Kasumi-1 (cell line): ENCODE data around the gene PCDHGB2.
"Not testable (repeated sequence)": the region's sequence is repeated elsewhere in the genome, so short reads cannot be mapped to it uniquely, and the experiment has no call there.

Experiments
- DNase-seq, 2 experiments: peaks; one replicate each; lab custom pipeline; 2025; lab: John Stamatoyannopoulos, UW

PCDHGB2 gene

GRCh38 chr5:141384471-141385267 lies 24.9 kb downstream of the PCDHGB2 start:
- no peak for DNase-seq

DNA sequence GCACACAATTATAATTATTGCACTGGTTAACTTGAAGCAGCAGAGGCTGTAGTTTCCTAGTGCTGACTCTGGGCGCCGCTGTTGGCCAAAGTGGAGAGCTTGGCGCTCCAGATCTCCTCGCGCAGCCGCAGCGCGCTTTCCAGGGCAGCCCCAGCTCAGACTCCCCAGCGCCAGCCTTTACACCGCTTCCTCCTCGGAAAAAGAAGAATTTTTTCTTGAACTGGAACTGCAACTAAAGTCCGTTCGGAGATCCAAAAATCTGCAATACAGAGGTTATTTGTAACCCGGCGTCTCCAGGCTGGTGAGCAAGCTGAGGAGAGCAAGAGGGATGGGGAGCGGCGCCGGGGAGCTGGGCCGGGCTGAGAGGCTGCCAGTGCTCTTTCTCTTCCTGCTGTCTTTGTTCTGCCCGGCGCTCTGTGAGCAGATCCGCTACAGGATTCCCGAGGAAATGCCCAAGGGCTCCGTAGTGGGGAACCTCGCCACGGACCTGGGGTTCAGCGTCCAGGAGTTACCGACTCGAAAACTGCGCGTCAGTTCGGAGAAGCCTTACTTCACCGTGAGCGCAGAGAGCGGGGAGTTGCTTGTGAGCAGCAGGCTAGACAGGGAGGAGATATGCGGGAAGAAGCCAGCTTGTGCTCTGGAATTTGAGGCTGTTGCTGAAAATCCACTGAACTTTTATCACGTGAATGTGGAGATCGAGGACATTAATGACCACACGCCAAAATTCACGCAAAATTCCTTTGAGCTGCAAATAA lies 27.9 kb downstream of the PCDHGB2 start, which contains the start of gene PCDHGB4:
Gene PCDHGB4, plus strand, starts transcription at position 142 of the 755 bp plus-strand sequence. Its CDS starts 187 bp downstream, at position 329.
- DNase-seq: not testable (repeated sequence)

DNA sequence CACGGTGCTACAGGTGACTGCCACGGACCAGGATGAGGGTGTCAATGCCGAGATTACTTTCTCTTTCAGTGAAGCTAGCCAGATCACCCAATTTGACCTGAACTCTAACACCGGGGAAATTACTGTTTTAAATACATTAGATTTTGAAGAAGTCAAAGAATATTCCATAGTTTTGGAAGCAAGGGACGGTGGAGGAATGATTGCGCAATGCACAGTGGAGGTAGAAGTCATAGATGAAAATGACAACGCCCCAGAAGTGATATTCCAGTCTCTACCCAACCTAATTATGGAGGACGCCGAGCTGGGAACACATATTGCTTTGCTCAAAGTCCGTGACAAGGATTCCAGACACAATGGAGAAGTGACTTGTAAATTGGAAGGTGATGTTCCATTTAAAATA lies 28.9 kb downstream of the PCDHGB2 start:
- no peak for DNase-seq

DNA sequence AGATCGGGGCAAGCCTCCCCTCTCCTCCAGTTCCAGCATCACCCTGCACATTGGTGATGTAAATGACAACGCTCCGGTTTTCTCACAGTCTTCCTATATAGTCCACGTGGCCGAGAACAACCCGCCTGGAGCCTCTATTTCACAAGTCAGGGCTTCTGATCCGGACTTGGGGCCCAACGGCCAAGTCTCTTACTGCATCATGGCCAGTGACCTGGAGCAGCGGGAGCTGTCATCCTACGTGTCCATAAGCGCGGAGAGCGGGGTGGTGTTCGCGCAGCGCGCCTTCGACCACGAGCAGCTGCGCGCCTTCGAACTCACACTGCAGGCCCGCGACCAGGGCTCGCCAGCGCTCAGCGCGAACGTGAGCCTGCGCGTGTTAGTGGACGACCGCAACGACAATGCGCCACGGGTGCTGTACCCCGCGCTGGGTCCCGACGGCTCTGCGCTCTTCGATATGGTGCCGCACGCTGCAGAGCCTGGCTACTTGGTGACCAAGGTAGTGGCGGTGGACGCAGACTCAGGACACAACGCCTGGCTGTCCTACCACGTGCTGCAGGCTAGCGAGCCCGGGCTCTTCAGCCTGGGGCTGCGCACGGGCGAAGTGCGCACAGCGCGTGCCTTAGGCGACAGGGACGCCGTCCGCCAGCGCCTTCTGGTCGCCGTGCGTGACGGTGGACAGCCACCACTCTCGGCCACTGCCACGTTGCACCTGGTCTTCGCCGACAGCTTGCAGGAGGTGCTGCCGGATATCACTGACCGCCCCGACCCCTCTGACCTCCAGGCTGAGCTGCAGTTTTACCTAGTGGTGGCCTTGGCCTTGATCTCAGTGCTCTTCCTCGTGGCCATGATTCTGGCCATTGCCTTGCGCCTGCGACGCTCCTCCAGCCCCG lies 29.6 kb downstream of the PCDHGB2 start:
- no peak for DNase-seq

DNA sequence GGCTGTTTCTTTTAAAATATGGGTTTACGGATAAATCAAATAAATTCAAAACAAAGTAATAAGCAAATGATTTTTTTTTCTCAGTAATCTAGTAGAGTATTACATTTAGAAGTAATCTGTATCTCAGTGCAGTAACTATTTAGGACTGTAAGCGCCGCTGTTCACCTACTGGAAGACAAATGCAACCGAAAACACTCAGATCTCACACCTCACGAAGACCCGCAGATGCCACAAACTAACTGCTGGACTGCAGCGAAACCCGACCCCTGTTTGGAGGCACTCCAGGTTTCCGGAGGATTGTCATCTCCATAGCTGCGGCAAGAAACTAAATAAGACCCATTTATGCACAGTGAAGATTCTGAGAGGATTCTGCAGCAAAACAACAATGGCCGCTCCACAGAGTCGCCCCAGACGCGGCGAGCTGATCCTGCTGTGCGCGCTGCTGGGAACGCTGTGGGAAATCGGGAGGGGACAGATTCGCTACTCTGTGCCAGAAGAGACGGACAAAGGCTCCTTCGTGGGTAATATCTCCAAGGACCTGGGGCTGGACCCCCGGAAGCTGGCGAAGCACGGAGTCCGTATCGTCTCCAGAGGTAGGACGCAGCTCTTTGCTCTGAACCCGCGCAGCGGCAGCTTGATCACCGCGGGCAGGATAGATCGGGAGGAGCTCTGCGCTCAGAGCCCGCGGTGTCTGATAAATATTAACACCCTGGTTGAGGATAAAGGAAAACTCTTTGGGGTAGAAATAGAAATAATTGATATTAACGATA lies 32.8 kb downstream of the PCDHGB2 start, which contains the start of gene PCDHGA8:
Gene PCDHGA8, plus strand, starts transcription at position 205 of the 770 bp plus-strand sequence. Its CDS starts 181 bp downstream, at position 386.
- DNase-seq: no peak

- no peak for DNase-seq
These were observed 33.5 kb downstream of the PCDHGB2 start for GRCh38 chr5:141393267-141393666.

DNA sequence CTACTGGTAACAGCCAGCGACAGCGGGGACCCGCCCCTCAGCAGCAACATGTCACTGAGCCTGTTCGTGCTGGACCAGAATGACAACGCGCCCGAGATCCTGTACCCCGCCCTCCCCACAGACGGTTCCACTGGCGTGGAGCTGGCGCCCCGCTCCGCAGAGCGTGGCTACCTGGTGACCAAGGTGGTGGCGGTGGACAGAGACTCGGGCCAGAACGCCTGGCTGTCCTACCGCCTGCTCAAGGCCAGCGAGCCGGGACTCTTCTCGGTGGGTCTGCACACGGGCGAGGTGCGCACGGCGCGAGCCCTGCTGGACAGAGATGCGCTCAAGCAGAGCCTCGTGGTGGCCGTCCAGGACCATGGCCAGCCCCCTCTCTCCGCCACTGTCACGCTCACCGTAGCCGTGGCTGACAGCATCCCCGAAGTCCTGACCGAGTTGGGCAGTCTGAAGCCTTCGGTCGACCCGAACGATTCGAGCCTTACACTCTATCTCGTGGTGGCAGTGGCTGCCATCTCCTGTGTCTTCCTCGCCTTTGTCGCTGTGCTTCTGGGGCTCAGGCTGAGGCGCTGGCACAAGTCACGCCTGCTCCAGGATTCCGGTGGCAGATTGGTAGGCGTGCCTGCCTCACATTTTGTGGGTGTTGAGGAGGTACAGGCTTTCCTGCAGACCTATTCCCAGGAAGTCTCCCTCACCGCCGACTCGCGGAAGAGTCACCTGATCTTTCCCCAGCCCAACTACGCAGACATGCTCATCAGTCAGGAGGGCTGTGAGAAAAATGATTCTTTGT lies 34.8 kb downstream of the PCDHGB2 start:
- not testable (repeated sequence) for DNase-seq

DNA sequence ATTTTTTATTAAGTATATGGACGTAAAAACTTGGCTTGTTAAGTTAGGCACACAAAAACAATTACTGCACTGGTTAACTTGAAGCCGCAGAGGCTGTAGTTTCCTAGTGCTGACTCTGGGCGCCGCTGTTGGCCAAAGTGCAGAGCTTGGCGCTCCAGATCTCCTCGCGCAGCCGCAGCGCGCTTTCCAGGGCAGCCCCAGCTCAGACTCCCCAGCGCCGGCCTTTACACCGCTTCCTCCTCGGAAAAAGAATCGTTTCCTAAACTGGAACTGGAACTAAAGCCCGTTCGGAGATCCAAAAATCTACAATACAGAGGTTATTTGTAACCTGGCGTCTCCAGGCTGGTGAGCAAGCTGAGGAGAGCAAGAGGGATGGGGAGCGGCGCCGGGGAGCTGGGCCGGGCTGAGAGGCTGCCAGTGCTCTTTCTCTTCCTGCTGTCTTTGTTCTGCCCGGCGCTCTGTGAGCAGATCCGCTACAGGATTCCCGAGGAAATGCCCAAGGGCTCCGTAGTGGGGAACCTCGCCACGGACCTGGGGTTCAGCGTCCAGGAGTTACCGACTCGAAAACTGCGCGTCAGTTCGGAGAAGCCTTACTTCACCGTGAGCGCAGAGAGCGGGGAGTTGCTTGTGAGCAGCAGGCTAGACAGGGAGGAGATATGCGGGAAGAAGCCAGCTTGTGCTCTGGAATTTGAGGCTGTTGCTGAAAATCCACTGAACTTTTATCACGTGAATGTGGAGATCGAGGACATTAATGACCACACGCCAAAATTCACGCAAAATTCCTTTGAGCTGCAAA lies 38.2 kb downstream of the PCDHGB2 start, which contains the start of gene PCDHGB5:
Gene PCDHGB5, plus strand, starts transcription at position 192 of the 796 bp plus-strand sequence. Its CDS starts 181 bp downstream, at position 373.
- DNase-seq: not testable (repeated sequence)

- no peak for DNase-seq
These were observed 38.8 kb downstream of the PCDHGB2 start for GRCh38 chr5:141398608-141399007.

DNA sequence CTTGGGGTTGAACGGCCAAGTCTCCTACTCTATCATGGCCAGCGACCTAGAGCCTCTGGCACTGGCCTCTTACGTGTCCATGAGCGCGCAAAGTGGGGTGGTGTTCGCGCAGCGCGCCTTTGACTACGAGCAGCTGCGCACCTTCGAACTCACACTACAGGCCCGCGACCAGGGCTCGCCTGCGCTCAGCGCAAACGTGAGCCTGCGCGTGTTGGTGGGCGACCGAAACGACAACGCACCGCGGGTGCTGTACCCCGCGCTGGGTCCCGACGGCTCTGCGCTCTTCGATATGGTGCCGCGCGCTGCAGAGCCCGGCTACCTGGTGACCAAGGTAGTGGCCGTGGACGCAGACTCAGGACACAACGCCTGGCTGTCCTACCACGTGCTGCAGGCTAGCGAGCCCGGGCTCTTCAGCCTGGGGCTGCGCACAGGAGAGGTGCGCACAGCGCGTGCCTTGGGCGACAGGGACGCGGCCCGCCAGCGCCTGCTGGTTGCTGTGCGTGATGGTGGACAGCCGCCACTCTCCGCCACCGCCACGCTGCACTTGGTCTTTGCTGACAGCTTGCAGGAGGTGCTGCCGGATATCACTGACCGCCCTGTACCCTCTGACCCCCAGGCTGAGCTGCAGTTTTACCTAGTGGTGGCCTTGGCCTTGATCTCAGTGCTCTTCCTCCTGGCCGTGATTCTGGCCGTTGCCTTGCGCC lies 39.9 kb downstream of the PCDHGB2 start:
- no peak for DNase-seq

- no peak for DNase-seq
These were observed 42.9 kb downstream of the PCDHGB2 start, which contains the start of gene PCDHGA9 for GRCh38 chr5:141402553-141403243. PCDHGA9 (plus strand) TSS chr5:141402778; CDS start chr5:141402953, 175 bp downstream.

DNA sequence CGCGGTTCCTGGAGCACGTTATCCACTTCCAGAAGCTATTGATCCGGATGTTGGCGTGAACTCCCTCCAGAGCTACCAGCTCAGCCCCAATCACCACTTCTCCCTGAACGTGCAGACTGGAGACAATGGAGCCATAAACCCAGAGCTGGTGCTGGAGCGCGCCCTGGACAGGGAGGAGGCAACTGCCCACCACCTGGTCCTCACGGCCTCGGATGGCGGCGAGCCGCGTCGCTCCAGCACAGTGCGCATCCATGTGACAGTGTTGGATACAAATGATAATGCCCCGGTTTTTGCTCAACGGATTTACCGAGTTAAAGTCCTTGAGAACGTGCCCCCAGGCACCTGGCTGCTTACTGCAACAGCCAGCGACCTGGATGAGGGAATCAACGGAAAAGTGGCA lies 43.6 kb downstream of the PCDHGB2 start:
- DNase-seq: no peak

- not testable (repeated sequence) for DNase-seq
These were observed 48.2 kb downstream of the PCDHGB2 start, which contains the start of gene PCDHGB6 for GRCh38 chr5:141407790-141408505. PCDHGB6 (plus strand) TSS chr5:141408021; CDS start chr5:141408203, 182 bp downstream.

GRCh38 chr5:141409598-141410306 lies 50.0 kb downstream of the PCDHGB2 start:
- DNase-seq: no peak

DNA sequence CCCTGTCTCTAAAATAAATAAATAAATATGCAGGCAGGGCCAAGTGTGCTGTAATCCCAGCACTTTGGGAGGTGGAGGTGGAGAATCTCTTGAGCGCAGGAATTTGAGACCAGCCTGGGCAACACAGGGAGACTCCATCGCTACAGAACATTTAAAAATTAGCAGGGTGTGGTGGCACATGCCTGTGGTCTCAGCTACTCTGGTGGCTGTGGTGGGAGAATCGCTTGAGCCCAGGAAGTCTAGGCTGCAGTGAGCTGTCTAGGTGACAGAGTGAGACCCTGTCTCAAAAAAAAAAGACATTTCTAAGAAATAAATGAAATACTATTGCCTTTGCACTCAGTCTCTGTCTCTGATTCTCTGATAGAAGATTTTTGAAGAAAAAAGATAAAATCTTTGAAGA lies 51.8 kb downstream of the PCDHGB2 start:
- no peak for DNase-seq
